Measurements from ENCODE around the gene POU6F1. TPM values are rescaled to one million over a fixed set of nuclear protein-coding genes. Genes with fewer than 3 reads are reported as not detected.

POU6F1 gene
- total and polyA plus RNA-seq, 9 donors, result 4.6 to 10.3 (median 7.6) TPM

DNA sequence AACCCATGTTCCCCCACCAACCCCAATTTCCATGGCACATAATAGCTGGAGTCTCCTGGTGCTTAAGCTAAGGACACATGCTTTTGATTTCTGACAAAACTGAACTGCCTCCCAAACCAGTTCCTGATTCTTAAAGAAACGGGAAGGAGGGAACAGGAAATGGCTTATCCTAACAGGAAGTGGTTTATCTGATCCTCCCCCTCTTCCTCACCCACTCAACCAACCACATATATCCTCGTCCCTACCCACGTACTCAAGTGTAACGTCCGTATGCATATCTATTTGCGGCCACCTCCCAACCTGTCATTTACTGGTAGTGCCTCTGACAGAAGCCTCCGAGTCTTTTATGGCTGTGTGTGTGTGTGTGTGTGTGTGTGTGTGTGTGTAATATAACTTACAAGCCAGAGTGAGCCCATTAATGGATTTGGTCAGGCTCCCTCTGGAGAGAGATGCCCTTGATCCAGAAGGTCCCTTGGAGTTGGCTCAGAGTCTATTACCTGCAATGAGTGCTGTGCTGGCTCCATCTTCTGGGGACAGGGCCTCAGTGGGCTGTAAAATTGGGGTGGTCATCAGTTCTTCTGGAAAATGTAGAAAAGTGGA is 28.5 kb upstream of the POU6F1 start:
- H3K4me1 ChIP-seq (ENCODE audit: control insufficient read depth, insufficient read depth, low read length), result peaks cover 4% of the 10 kb centered on the region

DNA sequence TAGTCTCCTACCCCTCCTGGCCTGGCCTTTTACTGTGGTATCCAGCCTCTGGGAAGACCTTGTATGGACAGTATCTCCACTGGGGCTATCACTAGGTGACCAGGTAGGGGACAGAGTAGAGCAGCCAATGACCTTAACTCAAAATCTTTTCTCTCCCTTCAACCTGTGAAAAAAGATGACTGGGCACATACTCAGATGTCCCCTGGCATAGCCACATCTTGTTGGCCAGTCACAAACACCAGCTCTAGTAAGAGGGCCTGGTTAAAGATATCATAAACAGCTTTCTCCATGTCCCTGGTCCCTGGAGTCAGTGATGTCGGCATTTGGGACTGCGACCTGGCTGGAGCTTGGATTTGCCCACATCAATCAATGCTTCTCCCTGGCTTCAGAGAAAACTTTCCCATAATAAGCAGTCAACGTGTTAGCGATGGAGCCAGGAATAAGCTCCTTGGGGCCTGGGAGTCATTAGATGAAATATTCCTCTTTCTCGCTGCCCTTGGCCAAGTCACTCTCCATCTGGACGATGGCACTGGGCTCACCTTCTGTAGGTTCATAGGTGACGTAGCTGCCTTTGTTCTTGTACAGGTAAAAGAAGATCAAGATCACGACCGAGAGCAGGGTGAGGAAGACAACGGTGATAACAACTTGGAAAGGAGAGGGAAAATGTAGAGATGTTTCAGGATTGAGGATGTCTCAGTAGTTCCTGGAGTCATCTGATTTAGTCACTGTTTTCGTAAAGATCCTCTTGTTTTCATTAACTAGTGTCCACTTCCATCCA is 27.8 kb upstream of the POU6F1 start:
- WGBS (ENCODE audit: insufficient coverage), result 86% methylated on average over 9 of the region's 11 CpGs
- Histone ChIP-seq H3K27ac (ENCODE audit: low read length) (no peak overlapping the region), H3K4me1 (ENCODE audit: control insufficient read depth, insufficient read depth, low read length) (peaks cover 4% of the 10 kb centered on the region), H3K9me3 (replicated peaks; ENCODE audit: control insufficient read depth, low read depth, low read length) (no peaks in the 10 kb centered on the region), H3K36me3 (ENCODE audit: control insufficient read depth, insufficient read depth, low read length) (peaks cover 30% of the 10 kb centered on the region), H3K4me3 (ENCODE audit: low read length) (no peak overlapping the region), H3K27me3 (ENCODE audit: control insufficient read depth, insufficient read depth, low read length) (no peaks in the 10 kb centered on the region)
- DNase-seq, result no peak

More for the DNA sequence above, 28.5 kb upstream of the POU6F1 start:
- no peaks in the 10 kb centered on the region for H3K27me3 ChIP-seq (ENCODE audit: control insufficient read depth, insufficient read depth, low read length)
- no CpG with 5 or more reads among the region's 7 CpGs for WGBS (ENCODE audit: insufficient coverage)
- no peaks in the 10 kb centered on the region for H3K9me3 ChIP-seq (replicated peaks; ENCODE audit: control insufficient read depth, low read depth, low read length)
- no peak overlapping the region for H3K4me3 ChIP-seq (ENCODE audit: low read length)
- H3K36me3 ChIP-seq (ENCODE audit: control insufficient read depth, insufficient read depth, low read length), result peaks cover 23% of the 10 kb centered on the region
- no peak overlapping the region for H3K27ac ChIP-seq (ENCODE audit: low read length)
- DNase-seq, result peak; percentile 64

DNA sequence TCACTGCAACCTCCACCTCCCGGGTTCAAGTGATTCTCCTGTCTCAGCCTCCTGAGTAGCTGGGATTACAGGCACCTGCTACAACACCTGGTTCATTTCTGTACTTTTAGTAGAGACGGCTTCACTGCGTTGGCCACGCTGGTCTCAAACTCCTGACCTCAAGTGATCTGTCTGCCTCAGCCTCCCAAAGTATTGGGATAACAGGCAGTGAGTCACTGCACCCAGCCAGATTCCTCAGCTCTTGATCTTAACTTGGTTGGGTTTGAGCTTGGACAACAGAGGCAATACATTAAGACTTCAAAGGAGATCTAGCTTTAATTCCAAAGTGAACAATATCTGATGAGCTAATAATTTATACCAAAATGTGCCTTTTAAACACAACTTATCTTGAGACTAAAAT is 26.4 kb upstream of the POU6F1 start:
- no peak overlapping the region for H3K4me3 ChIP-seq (ENCODE audit: low read length)
- WGBS (ENCODE audit: insufficient coverage), result 85% methylated on average over 4 of the region's 4 CpGs
- no peak overlapping the region for H3K27ac ChIP-seq (ENCODE audit: low read length)
- peaks cover 35% of the 10 kb centered on the region for H3K36me3 ChIP-seq (ENCODE audit: control insufficient read depth, insufficient read depth, low read length)
- no peak for DNase-seq
- H3K9me3 ChIP-seq (replicated peaks; ENCODE audit: control insufficient read depth, low read depth, low read length), result no peaks in the 10 kb centered on the region
- H3K4me1 ChIP-seq (ENCODE audit: control insufficient read depth, insufficient read depth, low read length), result peaks cover 12% of the 10 kb centered on the region
- no peaks in the 10 kb centered on the region for H3K27me3 ChIP-seq (ENCODE audit: control insufficient read depth, insufficient read depth, low read length)

DNA sequence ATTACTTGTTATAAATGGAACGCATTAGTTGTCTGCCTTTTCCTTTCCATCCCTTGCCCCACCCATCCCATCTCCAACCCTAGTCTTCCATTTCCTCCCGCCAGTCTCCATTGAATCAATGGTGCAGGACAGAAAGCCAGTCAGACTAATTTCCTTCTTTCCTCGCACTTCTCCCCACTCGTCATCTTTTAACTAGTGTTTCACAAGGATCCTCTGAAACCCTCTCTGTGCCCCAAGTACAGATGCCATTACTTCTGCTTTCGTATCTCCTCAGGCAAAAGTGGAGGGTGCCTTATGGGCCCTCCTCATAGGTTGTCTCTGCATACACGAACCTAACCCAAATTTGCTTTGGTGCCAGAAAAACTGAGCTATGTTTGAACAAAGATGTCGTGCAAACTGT is 25.0 kb upstream of the POU6F1 start:
- Histone ChIP-seq H3K27me3 (ENCODE audit: control insufficient read depth, insufficient read depth, low read length) (no peaks in the 10 kb centered on the region), H3K27ac (ENCODE audit: low read length) (no peak overlapping the region), H3K36me3 (ENCODE audit: control insufficient read depth, insufficient read depth, low read length) (peaks cover 35% of the 10 kb centered on the region), H3K4me1 (ENCODE audit: control insufficient read depth, insufficient read depth, low read length) (peaks cover 16% of the 10 kb centered on the region), H3K4me3 (ENCODE audit: low read length) (no peak overlapping the region), H3K9me3 (replicated peaks; ENCODE audit: control insufficient read depth, low read depth, low read length) (no peaks in the 10 kb centered on the region)
- 83% methylated on average over 6 of the region's 7 CpGs for WGBS (ENCODE audit: insufficient coverage)
- DNase-seq, result peak; percentile 32

DNA sequence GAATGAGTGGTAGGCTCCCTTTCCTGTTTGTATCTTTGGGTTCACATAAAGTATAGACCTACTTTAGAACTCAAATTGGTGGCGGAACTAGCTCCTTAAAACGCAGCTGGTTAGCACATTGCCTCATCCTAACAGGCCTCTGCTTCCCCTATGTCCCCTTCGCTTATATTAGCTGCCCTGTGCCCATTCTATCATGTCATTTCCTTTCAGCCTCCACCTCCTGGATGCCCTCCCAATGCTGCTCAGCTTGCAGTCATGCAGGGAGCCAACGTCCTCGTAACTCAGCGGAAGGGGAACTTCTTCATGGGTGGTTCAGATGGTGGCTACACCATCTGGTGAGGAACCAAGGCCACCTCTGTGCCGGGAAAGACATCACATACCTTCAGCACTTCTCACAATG is 24.3 kb upstream of the POU6F1 start:
- H3K27ac ChIP-seq (ENCODE audit: low read length), result no peak overlapping the region
- no peaks in the 10 kb centered on the region for H3K9me3 ChIP-seq (replicated peaks; ENCODE audit: control insufficient read depth, low read depth, low read length)
- H3K27me3 ChIP-seq (ENCODE audit: control insufficient read depth, insufficient read depth, low read length), result no peaks in the 10 kb centered on the region
- peaks cover 35% of the 10 kb centered on the region for H3K36me3 ChIP-seq (ENCODE audit: control insufficient read depth, insufficient read depth, low read length)
- H3K4me3 ChIP-seq (ENCODE audit: low read length), result no peak overlapping the region
- 84% methylated on average over 3 of the region's 7 CpGs for WGBS (ENCODE audit: insufficient coverage)
- DNase-seq, result no peak
- peaks cover 16% of the 10 kb centered on the region for H3K4me1 ChIP-seq (ENCODE audit: control insufficient read depth, insufficient read depth, low read length)

DNA sequence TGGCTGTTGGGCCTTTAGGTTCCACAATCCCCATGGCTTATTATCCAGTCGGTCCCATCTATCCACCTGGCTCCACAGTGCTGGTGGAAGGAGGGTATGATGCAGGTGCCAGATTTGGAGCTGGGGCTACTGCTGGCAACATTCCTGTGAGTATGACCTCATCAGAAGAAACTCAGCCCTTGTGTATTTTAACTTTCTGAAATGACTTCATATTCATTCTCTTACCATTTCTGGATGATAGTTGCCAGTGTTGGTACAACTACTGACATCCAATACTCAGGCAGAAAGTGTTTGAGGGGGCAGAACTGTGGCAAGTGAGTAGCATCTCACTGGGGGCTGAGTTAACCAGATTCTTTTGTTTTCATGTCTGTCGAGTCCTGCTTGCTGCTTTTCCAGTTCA is 23.1 kb upstream of the POU6F1 start:
- peaks cover 14% of the 10 kb centered on the region for H3K4me1 ChIP-seq (ENCODE audit: control insufficient read depth, insufficient read depth, low read length)
- H3K9me3 ChIP-seq (replicated peaks; ENCODE audit: control insufficient read depth, low read depth, low read length), result no peaks in the 10 kb centered on the region
- H3K27me3 ChIP-seq (ENCODE audit: control insufficient read depth, insufficient read depth, low read length), result no peaks in the 10 kb centered on the region
- H3K27ac ChIP-seq (ENCODE audit: low read length), result no peak overlapping the region
- no peak for DNase-seq
- no peak overlapping the region for H3K4me3 ChIP-seq (ENCODE audit: low read length)
- no CpG with 5 or more reads among the region's 2 CpGs for WGBS (ENCODE audit: insufficient coverage)
- H3K36me3 ChIP-seq (ENCODE audit: control insufficient read depth, insufficient read depth, low read length), result peaks cover 35% of the 10 kb centered on the region

DNA sequence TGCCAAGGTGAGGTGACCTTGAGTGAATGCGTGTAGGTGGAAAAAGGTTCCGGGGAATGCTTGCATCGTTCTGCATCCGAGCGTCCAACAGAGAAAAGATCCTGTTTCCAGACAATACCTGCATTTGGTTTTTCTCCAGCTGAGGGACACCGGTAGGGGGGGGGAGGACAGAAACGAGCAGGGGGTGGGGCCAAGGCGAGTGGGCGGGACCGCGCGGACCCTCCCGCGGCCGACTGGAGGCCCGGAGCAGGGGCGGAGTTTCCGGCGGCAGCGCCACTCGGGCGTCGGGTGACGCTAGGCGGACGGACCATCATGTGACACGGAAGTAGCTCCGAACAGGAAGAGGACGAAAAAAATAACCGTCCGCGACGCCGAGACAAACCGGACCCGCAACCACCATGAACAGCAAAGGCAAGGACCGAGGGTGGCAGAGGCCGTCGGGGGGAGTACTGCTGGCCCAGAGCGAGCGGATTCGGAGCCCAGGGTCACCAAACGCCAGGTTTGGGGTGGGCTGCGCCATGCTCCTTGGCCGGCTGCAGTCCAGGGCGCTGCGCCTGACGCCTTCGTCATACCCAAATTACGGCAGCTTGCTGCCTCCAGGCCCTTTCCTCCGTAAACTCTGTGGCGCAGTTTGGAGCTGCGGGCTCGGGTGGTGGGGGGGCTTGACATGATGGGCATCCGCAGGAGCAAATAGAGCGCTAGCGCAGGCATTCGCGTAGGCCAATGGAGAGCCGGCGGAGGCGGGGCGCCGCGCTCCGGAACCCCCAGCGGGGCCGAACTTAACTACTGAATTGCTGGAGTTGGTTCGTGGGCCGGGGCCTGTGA is 20.9 kb upstream of the POU6F1 start, which contains the start of gene DAZAP2:
DAZAP2 (plus strand) TSS at position 317 of the 825 bp plus-strand sequence; CDS start at position 399, 82 bp downstream.
- no peaks in the 10 kb centered on the region for H3K9me3 ChIP-seq (replicated peaks; ENCODE audit: control insufficient read depth, low read depth, low read length)
- under 1% methylated on average over 64 of the region's 70 CpGs for WGBS (ENCODE audit: insufficient coverage)
- peaks cover 12% of the 10 kb centered on the region for H3K4me1 ChIP-seq (ENCODE audit: control insufficient read depth, insufficient read depth, low read length)
- peak within 1 kb of the TSS; percentile 97 for H3K4me3 ChIP-seq (ENCODE audit: low read length)
- H3K27ac ChIP-seq (ENCODE audit: low read length), result peak within 1 kb of the TSS; percentile 99
- H3K27me3 ChIP-seq (ENCODE audit: control insufficient read depth, insufficient read depth, low read length), result no peaks in the 10 kb centered on the region
- peaks cover 27% of the 10 kb centered on the region for H3K36me3 ChIP-seq (ENCODE audit: control insufficient read depth, insufficient read depth, low read length)
- peak; percentile 98 for DNase-seq

DNA sequence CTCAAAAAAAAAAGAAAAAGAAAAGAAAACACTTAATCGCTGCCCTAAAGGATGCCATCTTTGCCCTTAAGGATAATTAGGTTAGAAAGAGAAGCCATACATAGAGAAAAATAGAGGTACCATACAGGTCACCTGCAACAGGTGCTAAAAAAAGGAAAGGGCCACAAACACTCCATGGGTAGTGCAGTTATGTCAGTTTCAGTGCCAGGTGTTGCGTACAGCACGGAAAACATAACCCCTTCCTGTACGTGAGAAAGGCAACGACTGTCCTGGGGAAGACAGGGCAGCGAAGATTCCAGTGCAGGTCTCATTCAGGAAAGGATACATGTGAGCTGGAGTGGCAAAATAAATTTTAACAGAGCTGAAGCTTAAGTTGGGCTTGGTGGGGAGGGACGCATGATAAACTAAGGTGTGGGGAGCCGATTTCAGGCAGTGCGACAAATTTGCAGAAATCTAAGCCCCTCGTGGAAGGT is 20.2 kb upstream of the POU6F1 start:
- WGBS (ENCODE audit: insufficient coverage), result under 1% methylated on average over 9 of the region's 10 CpGs
- H3K4me3 ChIP-seq (ENCODE audit: low read length), result peak overlapping the region; percentile 97
- H3K4me1 ChIP-seq (ENCODE audit: control insufficient read depth, insufficient read depth, low read length), result peaks cover 12% of the 10 kb centered on the region
- no peak for DNase-seq
- no peaks in the 10 kb centered on the region for H3K27me3 ChIP-seq (ENCODE audit: control insufficient read depth, insufficient read depth, low read length)
- peaks cover 25% of the 10 kb centered on the region for H3K36me3 ChIP-seq (ENCODE audit: control insufficient read depth, insufficient read depth, low read length)
- peak overlapping the region; percentile 60 for H3K27ac ChIP-seq (ENCODE audit: low read length)
- no peaks in the 10 kb centered on the region for H3K9me3 ChIP-seq (replicated peaks; ENCODE audit: control insufficient read depth, low read depth, low read length)

DNA sequence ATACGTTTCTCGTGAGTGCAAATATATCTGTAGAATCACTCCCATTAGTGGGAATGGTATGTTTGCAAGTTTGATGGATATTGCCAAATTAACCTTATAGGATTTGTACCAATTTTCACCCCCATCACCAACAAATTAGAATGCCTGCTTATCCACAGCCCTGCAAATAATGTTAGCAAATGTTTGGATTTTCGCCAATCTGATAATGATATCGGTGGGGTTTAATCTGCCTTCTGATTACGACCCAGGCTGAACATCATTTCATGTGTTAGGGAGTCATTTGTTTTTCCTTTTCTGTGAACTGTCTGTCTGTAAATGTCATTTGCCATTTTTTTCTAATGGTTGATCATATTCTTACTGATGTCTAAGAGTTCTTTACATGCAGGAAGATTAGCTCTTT is 16.7 kb upstream of the POU6F1 start:
- H3K36me3 ChIP-seq (ENCODE audit: control insufficient read depth, insufficient read depth, low read length), result no peaks in the 10 kb centered on the region
- no peak overlapping the region for H3K27ac ChIP-seq (ENCODE audit: low read length)
- no peaks in the 10 kb centered on the region for H3K27me3 ChIP-seq (ENCODE audit: control insufficient read depth, insufficient read depth, low read length)
- peaks cover 5% of the 10 kb centered on the region for H3K4me1 ChIP-seq (ENCODE audit: control insufficient read depth, insufficient read depth, low read length)
- 88% methylated on average over 3 of the region's 5 CpGs for WGBS (ENCODE audit: insufficient coverage)
- H3K9me3 ChIP-seq (replicated peaks; ENCODE audit: control insufficient read depth, low read depth, low read length), result peaks cover 2% of the 10 kb centered on the region
- H3K4me3 ChIP-seq (ENCODE audit: low read length), result no peak overlapping the region
- DNase-seq, result no peak

DNA sequence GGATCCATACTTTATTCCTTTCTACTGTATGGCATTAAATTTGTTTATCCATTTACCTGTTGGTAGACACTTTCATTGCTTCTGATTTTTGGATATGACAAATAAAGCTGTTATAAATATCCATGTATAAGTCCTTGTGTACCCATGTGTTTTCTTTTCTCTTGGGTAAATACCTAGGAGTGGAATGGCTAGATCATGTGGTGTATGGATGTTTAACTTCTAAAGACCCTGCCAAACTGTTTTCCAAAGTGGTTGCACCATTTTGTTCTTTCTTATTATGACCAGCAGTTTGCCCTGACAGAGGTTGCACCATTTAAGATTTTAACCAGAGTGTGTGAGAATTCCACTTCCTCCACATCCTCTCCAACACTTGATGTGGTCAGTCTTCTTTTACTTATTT is 14.8 kb upstream of the POU6F1 start:
- Histone ChIP-seq H3K4me3 (ENCODE audit: low read length) (no peak overlapping the region), H3K9me3 (replicated peaks; ENCODE audit: control insufficient read depth, low read depth, low read length) (peaks cover 2% of the 10 kb centered on the region), H3K36me3 (ENCODE audit: control insufficient read depth, insufficient read depth, low read length) (no peaks in the 10 kb centered on the region), H3K27ac (ENCODE audit: low read length) (no peak overlapping the region), H3K27me3 (ENCODE audit: control insufficient read depth, insufficient read depth, low read length) (no peaks in the 10 kb centered on the region), H3K4me1 (ENCODE audit: control insufficient read depth, insufficient read depth, low read length) (no peaks in the 10 kb centered on the region)
- no peak for DNase-seq

All from muscle of leg (tissue), 11 donors.